ENCODE data around the gene MAML2. TPM values are rescaled to one million over a fixed set of nuclear protein-coding genes. Genes with fewer than 3 reads are reported as not detected.

The MAML2 gene
- total and polyA plus RNA-seq, 2 of the 13 experiments (the other 11 are each of a cell fraction or from before 2014, with no cell fraction given) = 2.3 to 25.9 TPM

GRCh38 chr11:96335388-96335787 lies 7.6 kb downstream of the MAML2 start:
- BruUV-seq (replicated peaks) = no TSS peak
- H3K27me3 ChIP-seq (ENCODE audit: control insufficient read depth in 1 of 2, insufficient read depth in 2 of 2, low read length in 2 of 2) = no peaks in the 10 kb centered on the region
- peaks cover 93% of the 10 kb centered on the region for H3K79me2 ChIP-seq (ENCODE audit: insufficient read depth, low read length)
- no peak overlapping the region for H3K9ac ChIP-seq (ENCODE audit: insufficient read depth, low read depth, low read length)
- no peak overlapping the region for H3K4me3 ChIP-seq (replicated peaks in 1 of 3; ENCODE audit: insufficient read depth in 1 of 3, low read depth in 2 of 3, low read length in 3 of 3)
- FAIRE-seq = no peak
- intact Hi-C loops (cut with micrococcal nuclease; ENCODE audit: unreplicated experiment) = no loop called here
- H3K4me2 ChIP-seq (ENCODE audit: low read depth, low read length) = peak overlapping the region; percentile 24; the same call in 1 of the 2 replicates
- TF ChIP-seq, protein P1, sequence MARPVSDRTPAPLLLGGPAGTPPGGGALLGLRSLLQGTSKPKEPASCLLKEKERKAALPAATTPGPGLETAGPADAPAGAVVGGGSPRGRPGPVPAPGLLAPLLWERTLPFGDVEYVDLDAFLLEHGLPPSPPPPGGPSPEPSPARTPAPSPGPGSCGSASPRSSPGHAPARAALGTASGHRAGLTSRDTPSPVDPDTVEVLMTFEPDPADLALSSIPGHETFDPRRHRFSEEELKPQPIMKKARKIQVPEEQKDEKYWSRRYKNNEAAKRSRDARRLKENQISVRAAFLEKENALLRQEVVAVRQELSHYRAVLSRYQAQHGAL (CRISPR knock-in tag; IDR thresholded peaks at IDR 0.05; ENCODE audit: not compliant biosample characterization) = no peak
- peak; percentile 71 for TF ChIP-seq CEBPB (IDR thresholded peaks at IDR 0.05; ENCODE audit: borderline replicate concordance, low read depth, low read length)
- H4K20me1 ChIP-seq (ENCODE audit: insufficient read depth, low read length) = no peaks in the 10 kb centered on the region; the same call in 1 of the 2 replicates
- in situ Hi-C loops (cut with HindIII; ENCODE audit: extremely low pct_ligation_motif_present, low pct_unique_long_range_greater_than_20kb) = no loop called here
- POLR2A ChIA-PET = interaction anchor here (1.0 kb wide), 1 partner anchor 17 kb away, joined by 3 read pairs; no protein-coding TSS in a partner anchor
- no peak for DNase-seq (ENCODE audit: low spot score)
- 97% methylated on average over 4 of the region's 4 CpGs for WGBS (ENCODE audit: low lambda C conversion rate)
- no peaks in the 10 kb centered on the region for H3K9me3 ChIP-seq (ENCODE audit: low read length)
- peaks cover 1 to 14% of the 10 kb centered on the region in 2 experiments; a peak in 4 of 5 replicates for H3K36me3 ChIP-seq (replicated peaks in 1 of 2; ENCODE audit: control insufficient read depth in 1 of 2, insufficient read depth in 2 of 2, low read length in 2 of 2)
- H3K4me1 ChIP-seq (ENCODE audit: insufficient read depth, low read length) = peaks cover 100% of the 10 kb centered on the region
- CTCF ChIA-PET (ENCODE audit: low intra/inter-chr PET ratio, low total read pairs) = no interaction called here
- H3K27ac ChIP-seq (ENCODE audit: extremely low read length, insufficient read depth, low read length) = no peak overlapping the region
- ATAC-seq = no peak
- H2AFZ ChIP-seq (ENCODE audit: low read length) = no peak overlapping the region

DNA sequence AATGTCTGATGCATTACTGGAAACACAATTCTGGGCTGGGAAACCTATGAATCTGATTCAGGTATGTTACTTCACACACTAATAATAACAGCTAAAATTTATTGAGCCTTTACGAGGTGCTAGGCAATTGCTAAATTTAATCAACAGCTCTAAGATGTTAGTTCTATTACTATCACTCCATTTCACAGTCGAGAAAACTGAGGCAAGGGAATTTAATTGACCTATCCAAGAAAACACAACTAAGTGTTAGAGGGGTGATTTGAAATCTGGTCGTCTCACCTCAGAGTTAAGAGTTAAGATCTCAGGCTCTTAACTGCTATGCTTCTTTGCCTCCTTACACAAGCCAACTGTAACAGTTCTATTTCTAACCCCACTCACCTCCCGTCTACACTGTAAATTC lies 8.8 kb downstream of the MAML2 start:
- Histone ChIP-seq H4K20me1 (ENCODE audit: insufficient read depth, low read length) (peaks cover 4% of the 10 kb centered on the region; the same call in 1 of the 2 replicates), H3K9me3 (ENCODE audit: low read length) (no peaks in the 10 kb centered on the region), H3K27ac (ENCODE audit: extremely low read length, insufficient read depth, low read length) (no peak overlapping the region), H3K79me2 (ENCODE audit: insufficient read depth, low read length) (peaks cover 93% of the 10 kb centered on the region), H3K4me1 (ENCODE audit: insufficient read depth, low read length) (peaks cover 100% of the 10 kb centered on the region), H3K9ac (ENCODE audit: insufficient read depth, low read depth, low read length) (no peak overlapping the region), H3K4me2 (ENCODE audit: low read depth, low read length) (no peak overlapping the region; the same call in 1 of the 2 replicates), H3K4me3 (replicated peaks in 1 of 3; ENCODE audit: insufficient read depth in 1 of 3, low read depth in 2 of 3, low read length in 3 of 3) (no peak overlapping the region), H3K36me3 (replicated peaks in 1 of 2; ENCODE audit: control insufficient read depth in 1 of 2, insufficient read depth in 2 of 2, low read length in 2 of 2) (peaks cover 1 to 14% of the 10 kb centered on the region in 2 experiments; a peak in 4 of 5 replicates), H3K27me3 (ENCODE audit: control insufficient read depth in 1 of 2, insufficient read depth in 2 of 2, low read length in 2 of 2) (no peaks in the 10 kb centered on the region), H2AFZ (ENCODE audit: low read length) (no peak overlapping the region)
- DNase-seq (ENCODE audit: low spot score) (no peak), ATAC-seq (no peak), FAIRE-seq (no peak)
- POLR2A ChIA-PET = no interaction called here
- intact Hi-C loops (cut with micrococcal nuclease; ENCODE audit: unreplicated experiment) (no loop called here), in situ Hi-C loops (cut with HindIII; ENCODE audit: extremely low pct_ligation_motif_present, low pct_unique_long_range_greater_than_20kb) (no loop called here)
- TF ChIP-seq ZNF629 (CRISPR knock-in tag; conservative IDR thresholded peaks at IDR 0.05) = peak; percentile 72
- no peak for TF ChIP-seq ZNF260 (CRISPR knock-in tag; IDR thresholded peaks at IDR 0.05; ENCODE audit: borderline replicate concordance, low read depth)
- no peak for TF ChIP-seq ZNF143 (CRISPR knock-in tag; IDR thresholded peaks at IDR 0.05)
- CTCF ChIA-PET (ENCODE audit: low intra/inter-chr PET ratio, low total read pairs) = no interaction called here
- BruUV-seq (replicated peaks) = no TSS peak
- 87% methylated on average over 4 of the region's 4 CpGs for WGBS (ENCODE audit: low lambda C conversion rate)
